Transverse colon (tissue), 4 donors: ENCODE measurements around the gene PCBP2. TPM values are rescaled to one million over a fixed set of nuclear protein-coding genes. Genes with fewer than 3 reads are reported as not detected.
A peak's percentile ranks its signal among the peaks of the same experiment; 100 is the strongest.

Experiments
- DNase-seq: peaks from one replicate; pipeline ENCODE4 v3.0.0-alpha.2; 2019
- H3K27ac ChIP-seq, 4 donors: fragments of 200-600 bp; sonication (generic); 2 replicates each; pipeline ENCODE4 v1.5.1; 2016 to 2018; ENCODE audit warnings: inconsistent platforms in 4 of 4
- H3K27me3 ChIP-seq: fragments of 200-600 bp; sonication (generic); 2 replicates; pipeline ENCODE4 v1.5.1; 2017; ENCODE audit warnings: inconsistent platforms
- H3K36me3 ChIP-seq, 4 donors: fragments of 200-600 bp; sonication (generic); 2 replicates each; pipeline ENCODE4 v1.5.1; 2017 to 2019; ENCODE audit warnings: inconsistent platforms in 4 of 4
- H3K4me1 ChIP-seq, 4 donors: fragments of 200-600 bp; sonication (generic); 2 replicates each; pipeline ENCODE4 v1.5.1; 2017 to 2020; ENCODE audit warnings: inconsistent platforms in 4 of 4
- H3K4me3 ChIP-seq, 4 donors: fragments of 200-600 bp; sonication (generic); 1 replicate in 1 of 4; 2 replicates in 3 of 4; pipeline versions ENCODE4 v1.5.1 to v1.6.1; 2017 to 2019; ENCODE audit warnings: inconsistent platforms in 4 of 4
- H3K9me3 ChIP-seq, 2 donors: fragments of 200-600 bp; sonication (generic); 2 replicates each; pipeline ENCODE4 v1.5.1; 2017 to 2019; ENCODE audit warnings: inconsistent platforms in 2 of 2
- EP300 ChIP-seq: sonication (generic); formaldehyde crosslinking; IDR thresholded peaks from one replicate; pipeline ENCODE4 v1.6.1; 2017; ENCODE audit warnings: antibody characterized with exemption, low read depth
- POLR2A ChIP-seq: fragments of 450-650 bp; IDR thresholded peaks from one replicate; pipeline ENCODE4 v1.6.1; 2016; ENCODE audit warnings: antibody characterized with exemption, mild to moderate bottlenecking, moderate library complexity
- POLR2AphosphoS5 ChIP-seq, 3 donors: sonication (generic); formaldehyde crosslinking; IDR thresholded peaks; one replicate each; pipeline ENCODE4 v1.6.1; 2016; ENCODE audit warnings: antibody characterized with exemption in 3 of 3
- WGBS, 2 donors: methylation state at CpG; one replicate each; pipeline ENCODE4 v1.1.5; 2018; ENCODE audit warnings: low coverage in 1 of 2; 5-methylcytosine and 5-hydroxymethylcytosine counted together
- in situ Hi-C, 4 donors: fragments of 200-750 bp; cut with MboI; loops; one replicate each; pipeline versions ENCODE4 v1.15.0 to v1.15.1; 2017; ENCODE audit warnings: low sequenced_read_pairs in 3 of 4, low pct_ligation_motif_present in 1 of 4, low pct_unique_long_range_greater_than_20kb in 1 of 4
- intact Hi-C: fragments of 100-400 bp; cut with DNase I; formaldehyde crosslinking; loops from one replicate; pipeline ENCODE4 v1.15.1; 2023; ENCODE audit warnings: low total_unique reads
- total RNA-seq, 4 donors: library from RNA; depleted of rRNA; stranded (reverse); fragments of >200 nt; gene quantifications; one replicate each; pipeline ENCODE4 v1.1.0, GENCODE V29; 2016
- TF ChIP-seq, protein P1 (sequence below), 5 experiments: fragments of 200-600 bp in 3 of 5; fragments of 450-650 bp in 2 of 5; sonication (generic) in 3 of 5; IDR thresholded peaks; 1 replicate in 2 of 5; 2 replicates in 3 of 5; pipeline ENCODE4 v1.5.1; 2016 to 2017; ENCODE audit warnings: antibody characterized with exemption in 5 of 5, inconsistent platforms in 3 of 5, mild to moderate bottlenecking in 2 of 5, moderate library complexity in 1 of 5

Gene PCBP2
- total RNA-seq, 4 donors from 2014 or later = 340 to 492 (median 432) TPM

DNA sequence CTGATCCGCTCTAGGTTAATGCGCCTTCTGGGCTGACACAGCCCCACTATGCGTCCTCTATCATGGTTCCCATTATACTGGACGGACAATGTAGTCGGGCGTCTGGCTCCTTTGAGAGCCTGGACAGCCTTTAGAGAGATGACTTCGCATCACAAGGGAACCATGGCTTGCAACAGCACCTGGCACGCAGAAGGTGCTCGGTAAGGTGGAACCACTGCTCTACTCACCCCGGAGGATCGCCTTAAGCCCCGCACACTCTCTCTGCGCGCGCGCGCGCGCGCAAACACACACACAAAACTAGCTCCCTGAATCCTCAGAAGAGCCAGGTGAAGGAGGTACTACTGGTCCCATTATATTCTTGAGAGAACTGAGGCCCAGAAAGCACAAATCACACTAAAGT is 40.3 kb downstream of the PCBP2 start:
- no peak for DNase-seq
- H3K4me3 ChIP-seq = peak overlapping the region in 2 of 4 donors; percentile 54 to 67
- WGBS, 2 donors = 73% methylated on average over 20 of the region's 20 CpGs; no CpG with 5 or more reads in 1 of the 2 donors

GRCh38 chr12:53492830-53493609 is 41.1 kb downstream of the PCBP2 start:
- in situ Hi-C loops = no loop called here
- H3K27ac ChIP-seq = peak overlapping the region; percentile 75 to 90 (median 86)
- no peaks in the 10 kb centered on the region for H3K36me3 ChIP-seq

More for the DNA sequence above, 40.3 kb downstream of the PCBP2 start:
- in situ Hi-C loops (no loop called here), intact Hi-C loops (no loop called here)
- peak overlapping the region; percentile 75 to 90 (median 86) for H3K27ac ChIP-seq
- H3K4me1 ChIP-seq = peaks cover 14 to 37% (median 22%) of the 10 kb centered on the region in 4 donors
- H3K27me3 ChIP-seq = no peaks in the 10 kb centered on the region
- TF ChIP-seq POLR2AphosphoS5 (IDR thresholded peaks at IDR 0.05) = no peak
- TF ChIP-seq POLR2A = no peak
- TF ChIP-seq EP300 = no peak
- TF ChIP-seq, protein P1, sequence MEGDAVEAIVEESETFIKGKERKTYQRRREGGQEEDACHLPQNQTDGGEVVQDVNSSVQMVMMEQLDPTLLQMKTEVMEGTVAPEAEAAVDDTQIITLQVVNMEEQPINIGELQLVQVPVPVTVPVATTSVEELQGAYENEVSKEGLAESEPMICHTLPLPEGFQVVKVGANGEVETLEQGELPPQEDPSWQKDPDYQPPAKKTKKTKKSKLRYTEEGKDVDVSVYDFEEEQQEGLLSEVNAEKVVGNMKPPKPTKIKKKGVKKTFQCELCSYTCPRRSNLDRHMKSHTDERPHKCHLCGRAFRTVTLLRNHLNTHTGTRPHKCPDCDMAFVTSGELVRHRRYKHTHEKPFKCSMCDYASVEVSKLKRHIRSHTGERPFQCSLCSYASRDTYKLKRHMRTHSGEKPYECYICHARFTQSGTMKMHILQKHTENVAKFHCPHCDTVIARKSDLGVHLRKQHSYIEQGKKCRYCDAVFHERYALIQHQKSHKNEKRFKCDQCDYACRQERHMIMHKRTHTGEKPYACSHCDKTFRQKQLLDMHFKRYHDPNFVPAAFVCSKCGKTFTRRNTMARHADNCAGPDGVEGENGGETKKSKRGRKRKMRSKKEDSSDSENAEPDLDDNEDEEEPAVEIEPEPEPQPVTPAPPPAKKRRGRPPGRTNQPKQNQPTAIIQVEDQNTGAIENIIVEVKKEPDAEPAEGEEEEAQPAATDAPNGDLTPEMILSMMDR (IDR thresholded peaks at IDR 0.05) = no peak
- H3K9me3 ChIP-seq = no peaks in the 10 kb centered on the region
- H3K36me3 ChIP-seq = no peaks in the 10 kb centered on the region

GRCh38 chr12:53493610-53494391 is 41.9 kb downstream of the PCBP2 start:
- peaks cover 14 to 47% (median 22%) of the 10 kb centered on the region in 4 donors for H3K4me1 ChIP-seq
- no peak for TF ChIP-seq POLR2AphosphoS5 (IDR thresholded peaks at IDR 0.05)
- no peak for TF ChIP-seq POLR2A
- TF ChIP-seq EP300 = no peak
- TF ChIP-seq, protein P1 (IDR thresholded peaks at IDR 0.05) = no peak
- in situ Hi-C loops (no loop called here), intact Hi-C loops (no loop called here)
- 25 to 41% methylated on average over 6 to 11 of the region's 11 CpGs for WGBS, 2 donors
- H3K27me3 ChIP-seq = no peaks in the 10 kb centered on the region
- DNase-seq = no peak
- H3K36me3 ChIP-seq = no peaks in the 10 kb centered on the region
- H3K9me3 ChIP-seq = no peaks in the 10 kb centered on the region
- peak overlapping the region; percentile 75 to 90 (median 86) for H3K27ac ChIP-seq
- peak overlapping the region in 3 of 4 donors; percentile 39 to 67 (median 54) for H3K4me3 ChIP-seq

More at GRCh38 chr12:53492830-53493609, 41.1 kb downstream of the PCBP2 start:
- DNase-seq = peak; percentile 93
- 1 to 3% methylated on average over 5 to 32 of the region's 52 CpGs for WGBS, 2 donors
- Histone ChIP-seq H3K4me3 (peak overlapping the region; percentile 39 to 67 (median 50)), H3K4me1 (peaks cover 14 to 39% (median 22%) of the 10 kb centered on the region in 4 donors), H3K27me3 (no peaks in the 10 kb centered on the region), H3K9me3 (no peaks in the 10 kb centered on the region)
- intact Hi-C loops = no loop called here
- TF ChIP-seq EP300 = no peak
- TF ChIP-seq, protein P1 (IDR thresholded peaks at IDR 0.05) = peak in 1 of 5 experiments; percentile 12
- peak; percentile 89 for TF ChIP-seq POLR2A
- TF ChIP-seq POLR2AphosphoS5 (IDR thresholded peaks at IDR 0.05) = peak; percentile 48 to 80 (median 80)
